ENCODE data around the gene DAB2IP.

GRCh38 chr9:121833061-121833460, 181.6 kb downstream of the DAB2IP start:
- TF ChIP-seq CTCF (IDR thresholded peaks at IDR 0.05) (no peak), EZH2 (IDR thresholded peaks at IDR 0.05) (no peak)

Data from neural progenitor cell (in vitro differentiated cells).